Measurements from ENCODE around the gene SLC17A3.

SLC17A3 gene

DNA sequence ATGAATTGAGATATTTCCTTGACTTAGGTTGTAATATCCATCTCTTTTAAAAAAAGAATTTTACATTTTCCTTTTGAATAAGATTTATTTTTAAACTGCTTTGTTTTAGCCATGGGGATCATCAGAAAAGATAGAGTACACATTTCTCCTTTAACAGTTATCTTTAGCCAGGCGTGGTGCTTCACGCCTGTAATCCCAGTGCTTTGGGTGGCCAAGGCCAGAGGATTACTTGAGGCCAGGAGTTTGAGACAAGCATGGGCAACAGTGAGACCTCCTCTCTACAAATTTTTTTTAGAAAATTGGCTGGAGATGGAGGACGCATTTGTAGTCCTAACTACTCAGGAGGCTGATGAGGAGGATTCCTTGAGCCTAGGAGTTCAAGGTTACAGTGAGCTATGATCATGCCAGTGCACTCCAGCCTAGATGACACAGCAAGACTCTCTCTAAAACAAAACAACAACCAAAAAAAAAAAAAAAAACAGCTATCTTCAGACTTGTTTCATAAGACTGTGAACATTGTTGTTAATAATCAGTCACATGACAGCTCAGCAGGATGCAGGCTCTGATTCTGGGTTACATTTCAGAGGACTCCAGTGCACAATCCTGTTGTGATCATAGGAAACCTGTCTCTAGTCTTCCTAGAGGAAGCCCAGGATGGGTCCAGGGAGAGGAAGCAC, 2.0 kb upstream of the SLC17A3 start:
- H3K9me3 Mint-ChIP-seq, result no peaks in the 10 kb centered on the region
- DNase-seq (no peak), ATAC-seq (replicated peaks) (no peak)
- H3K27me3 Mint-ChIP-seq, result peaks cover 0 to 8% of the 10 kb centered on the region in 2 donors
- no peak overlapping the region for H3K27ac Mint-ChIP-seq
- no peak overlapping the region for H3K4me3 Mint-ChIP-seq
- H3K36me3 Mint-ChIP-seq, result no peaks in the 10 kb centered on the region
- peaks cover 3 to 9% of the 10 kb centered on the region in 2 donors for H3K4me1 Mint-ChIP-seq

DNA sequence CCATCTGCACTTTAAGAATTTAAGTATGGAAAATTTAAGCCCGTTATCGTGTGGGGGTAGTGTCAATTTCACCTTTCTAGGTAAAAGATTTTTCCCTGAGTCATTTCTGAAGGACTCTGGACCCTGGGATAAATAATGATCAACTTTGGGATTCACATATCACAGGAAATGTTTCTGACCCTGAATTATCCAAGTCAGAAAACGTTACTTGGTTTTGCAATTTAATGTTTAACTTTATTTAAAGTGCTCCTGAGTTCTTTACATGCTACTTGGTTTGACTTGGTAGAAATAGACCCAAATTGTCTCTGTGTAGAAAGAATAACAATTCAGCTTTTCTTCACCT, 1.5 kb upstream of the SLC17A3 start:
- ATAC-seq (replicated peaks) (no peak), DNase-seq (no peak)
- peaks cover 0 to 8% of the 10 kb centered on the region in 2 donors for H3K27me3 Mint-ChIP-seq
- peaks cover 3 to 9% of the 10 kb centered on the region in 2 donors for H3K4me1 Mint-ChIP-seq
- H3K9me3 Mint-ChIP-seq, result no peaks in the 10 kb centered on the region
- H3K27ac Mint-ChIP-seq, result no peak overlapping the region
- no peak overlapping the region for H3K4me3 Mint-ChIP-seq
- H3K36me3 Mint-ChIP-seq, result no peaks in the 10 kb centered on the region

DNA sequence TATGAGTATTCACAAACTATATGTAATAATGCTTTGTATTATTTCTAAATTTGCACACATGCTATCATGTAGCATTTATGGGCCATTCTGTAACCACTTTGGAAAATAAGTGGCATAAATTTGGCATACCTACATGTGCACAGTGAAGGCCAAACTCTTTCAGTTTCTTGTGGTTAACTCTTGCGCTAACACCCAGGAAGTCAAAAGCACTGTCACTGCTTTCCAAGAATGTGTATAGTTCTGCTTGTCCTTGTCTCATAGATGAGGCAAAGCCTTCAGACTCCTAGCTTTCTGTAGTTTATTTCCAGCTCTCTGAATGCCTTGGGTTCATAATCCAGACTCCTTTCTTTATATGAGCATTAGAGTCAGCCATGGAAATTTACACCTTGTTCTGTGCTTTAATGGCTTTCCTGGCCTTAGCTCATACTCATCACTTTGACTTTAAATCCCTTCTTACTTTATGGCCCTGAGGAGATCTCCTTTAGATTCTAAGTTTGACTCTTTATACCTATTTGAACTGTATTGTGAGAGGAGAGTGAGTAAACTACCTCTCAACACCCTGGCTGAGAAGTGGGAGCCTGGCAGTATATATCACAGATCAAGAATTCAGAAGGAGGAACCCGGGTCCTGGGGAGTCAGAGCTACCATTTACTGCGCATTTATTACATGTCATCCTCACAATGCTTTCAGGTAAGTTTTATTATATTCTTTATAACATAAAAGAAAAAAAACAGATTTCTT, 949 bp upstream of the SLC17A3 start:
- no peak for ATAC-seq (replicated peaks)
- no peak overlapping the region for H3K4me3 Mint-ChIP-seq
- H3K27ac Mint-ChIP-seq, result no peak overlapping the region
- DNase-seq, result no peak
- peaks cover 3 to 9% of the 10 kb centered on the region in 2 donors for H3K4me1 Mint-ChIP-seq
- no peaks in the 10 kb centered on the region for H3K36me3 Mint-ChIP-seq
- no peaks in the 10 kb centered on the region for H3K9me3 Mint-ChIP-seq
- peaks cover 0 to 8% of the 10 kb centered on the region in 2 donors for H3K27me3 Mint-ChIP-seq

DNA sequence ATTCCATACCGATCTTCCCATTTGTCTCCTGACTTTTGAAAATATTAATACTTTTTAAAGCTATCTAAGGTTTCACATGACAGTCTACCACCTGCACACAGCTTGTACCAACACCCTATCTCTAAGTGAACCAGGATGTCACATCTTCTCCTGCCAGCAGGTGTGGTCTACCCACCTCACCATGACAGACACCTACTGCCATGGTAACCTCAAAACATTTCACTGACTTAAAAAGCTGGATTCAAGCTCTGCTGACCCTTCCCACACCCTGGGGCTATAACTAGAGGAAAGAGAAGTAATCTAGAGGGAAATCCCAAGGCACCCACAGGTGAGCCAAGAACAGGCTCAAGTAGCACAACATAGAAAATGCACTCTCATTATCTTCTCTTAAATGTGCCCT, 1.2 kb downstream of the SLC17A3 start:
- Mint-ChIP-seq H3K4me3 (no peak overlapping the region), H3K27ac (peak overlapping the region; percentile 33), H3K27me3 (no peaks in the 10 kb centered on the region), H3K36me3 (no peaks in the 10 kb centered on the region), H3K9me3 (no peaks in the 10 kb centered on the region), H3K4me1 (peaks cover 3 to 9% of the 10 kb centered on the region in 2 donors)
- ATAC-seq (replicated peaks) (no peak), DNase-seq (no peak)

DNA sequence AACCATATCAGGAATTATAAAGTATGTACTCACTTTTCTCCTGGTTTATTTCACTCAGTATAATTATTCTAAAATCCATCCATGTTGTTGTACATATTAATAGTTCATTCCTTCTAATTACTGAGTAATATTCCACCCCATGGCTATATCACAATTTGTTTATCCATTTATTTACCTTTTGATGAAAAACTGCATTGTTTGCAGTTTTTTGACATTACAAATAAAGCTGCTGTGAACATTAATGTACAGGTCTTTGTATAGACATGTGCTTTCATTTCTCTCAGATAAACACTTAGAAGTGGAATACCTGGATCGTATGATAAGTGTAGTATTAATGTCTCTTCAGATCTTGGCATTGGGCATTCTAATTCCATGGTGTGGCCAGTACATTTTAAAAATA, 4.2 kb downstream of the SLC17A3 start:
- ATAC-seq (replicated peaks) (no peak), DNase-seq (no peak)
- peaks cover 3 to 9% of the 10 kb centered on the region in 2 donors for H3K4me1 Mint-ChIP-seq
- no peak overlapping the region for H3K4me3 Mint-ChIP-seq
- H3K27ac Mint-ChIP-seq, result no peak overlapping the region
- no peaks in the 10 kb centered on the region for H3K9me3 Mint-ChIP-seq
- peaks cover under 1 to 5% of the 10 kb centered on the region in 2 donors for H3K27me3 Mint-ChIP-seq
- H3K36me3 Mint-ChIP-seq, result no peaks in the 10 kb centered on the region

DNA sequence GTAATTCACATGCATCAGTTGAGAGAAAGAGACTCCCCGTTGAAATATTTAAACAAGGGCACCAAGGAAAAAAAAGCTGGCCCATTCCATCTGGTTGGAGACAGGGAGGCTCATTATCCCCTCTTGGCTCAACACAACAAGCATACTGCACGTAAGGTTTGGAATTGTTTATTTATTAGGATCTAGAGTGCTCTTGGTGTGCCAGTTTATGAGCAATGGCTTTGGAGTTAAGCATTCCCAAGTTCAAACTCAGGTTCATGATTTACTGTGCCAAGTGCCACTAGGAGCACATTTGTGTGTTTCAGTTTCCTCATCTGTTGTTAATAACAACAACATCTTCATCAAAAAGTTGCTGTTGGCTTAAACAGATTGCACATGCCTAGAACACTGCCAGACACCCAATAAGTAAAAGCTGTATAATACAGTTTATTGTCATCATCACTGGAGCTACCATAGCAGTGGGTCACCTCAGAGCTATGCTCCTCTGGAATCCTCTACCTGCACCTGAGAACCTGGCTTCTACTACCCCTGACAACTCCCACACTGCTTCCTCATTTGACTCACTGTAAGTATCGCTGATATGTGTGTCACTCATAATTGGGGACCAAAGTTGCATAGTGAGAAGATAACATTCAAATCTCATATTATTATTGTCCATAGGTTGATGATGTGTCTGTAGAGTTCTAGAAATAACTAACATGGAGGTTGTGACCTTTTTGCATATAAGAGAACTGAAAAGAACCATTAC, 5.4 kb downstream of the SLC17A3 start:
- DNase-seq, result no peak
- H3K4me3 Mint-ChIP-seq, result no peak overlapping the region

DNA sequence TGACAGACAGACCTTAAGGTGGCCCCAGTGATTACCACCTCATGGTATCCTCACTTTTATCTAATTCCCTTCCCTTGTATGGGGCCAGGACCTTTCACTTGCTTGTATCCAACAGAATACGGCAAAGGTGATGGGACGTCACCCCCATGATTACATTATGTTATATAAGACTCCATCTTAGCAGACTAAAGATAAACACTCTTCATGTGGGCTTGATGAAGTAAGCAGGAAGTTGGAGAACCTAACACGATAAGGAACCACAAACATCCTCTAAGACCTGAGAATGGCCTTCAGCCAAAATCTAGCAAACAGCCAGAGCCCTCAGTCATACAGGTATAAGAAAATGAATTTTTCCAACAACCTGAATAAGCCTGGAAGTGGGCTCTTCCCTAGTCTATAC, 8.0 kb downstream of the SLC17A3 start:
- DNase-seq, result no peak
- no peak for ATAC-seq (replicated peaks)
- H3K4me3 Mint-ChIP-seq, result no peak overlapping the region
- H3K27me3 Mint-ChIP-seq, result peaks cover 17 to 25% of the 10 kb centered on the region in 2 donors
- H3K9me3 Mint-ChIP-seq, result no peaks in the 10 kb centered on the region
- H3K4me1 Mint-ChIP-seq, result no peaks in the 10 kb centered on the region
- no peak overlapping the region for H3K27ac Mint-ChIP-seq
- H3K36me3 Mint-ChIP-seq, result no peaks in the 10 kb centered on the region

More for the DNA sequence above, 5.4 kb downstream of the SLC17A3 start:
- Mint-ChIP-seq H3K27me3 (peaks cover 13 to 18% of the 10 kb centered on the region in 2 donors), H3K4me1 (peaks cover 3 to 9% of the 10 kb centered on the region in 2 donors), H3K9me3 (no peaks in the 10 kb centered on the region), H3K36me3 (no peaks in the 10 kb centered on the region), H3K27ac (no peak overlapping the region)
- ATAC-seq (replicated peaks), result peak; percentile 33 to 45

DNA sequence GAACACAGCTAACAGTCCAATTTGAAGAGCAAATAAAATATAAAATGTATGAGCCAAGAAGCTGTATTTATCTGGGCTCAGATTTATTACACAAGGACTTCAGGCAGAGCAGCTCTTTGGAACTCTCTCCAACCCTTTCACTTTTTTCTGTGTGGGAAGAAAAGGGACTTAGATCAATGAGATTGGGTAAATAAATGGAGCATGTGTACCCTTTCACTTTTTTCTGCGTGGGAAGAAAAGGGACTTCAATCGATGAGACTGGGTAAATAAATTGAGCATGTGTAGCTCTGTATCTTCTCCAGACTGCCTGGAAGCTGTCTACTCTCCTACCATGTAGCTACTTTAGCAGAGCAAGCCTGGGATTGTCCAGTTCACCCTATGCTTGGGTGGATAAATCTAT, 10.7 kb downstream of the SLC17A3 start:
- DNase-seq (no peak), ATAC-seq (replicated peaks) (no peak)
- Mint-ChIP-seq H3K9me3 (no peaks in the 10 kb centered on the region), H3K27ac (no peak overlapping the region), H3K4me3 (no peak overlapping the region), H3K27me3 (peaks cover 20 to 29% of the 10 kb centered on the region in 2 donors), H3K4me1 (no peaks in the 10 kb centered on the region), H3K36me3 (no peaks in the 10 kb centered on the region)

DNA sequence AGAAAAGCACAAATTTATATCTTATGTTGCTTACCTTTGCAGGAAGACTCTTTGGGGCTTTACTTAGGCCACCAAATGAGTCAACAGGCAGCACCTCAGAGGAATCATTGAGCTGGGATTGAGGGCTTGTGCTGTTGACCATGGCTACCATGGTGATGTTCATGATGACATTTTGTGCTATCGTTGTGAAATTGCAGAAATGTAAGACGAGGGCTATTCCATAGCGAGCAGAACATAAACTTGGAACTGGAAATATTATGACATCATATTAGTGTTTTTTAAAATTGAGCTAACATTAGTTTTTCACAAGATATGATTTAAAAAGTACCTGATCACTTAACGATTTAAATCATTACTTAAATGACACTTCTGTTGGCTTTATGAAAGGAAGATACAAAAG, 11.8 kb downstream of the SLC17A3 start:
- H3K27me3 Mint-ChIP-seq, result peaks cover 28 to 35% of the 10 kb centered on the region in 2 donors
- DNase-seq (no peak), ATAC-seq (replicated peaks) (no peak)
- no peaks in the 10 kb centered on the region for H3K36me3 Mint-ChIP-seq
- no peaks in the 10 kb centered on the region for H3K9me3 Mint-ChIP-seq
- H3K4me3 Mint-ChIP-seq, result no peak overlapping the region
- no peak overlapping the region for H3K27ac Mint-ChIP-seq
- H3K4me1 Mint-ChIP-seq, result no peaks in the 10 kb centered on the region

DNA sequence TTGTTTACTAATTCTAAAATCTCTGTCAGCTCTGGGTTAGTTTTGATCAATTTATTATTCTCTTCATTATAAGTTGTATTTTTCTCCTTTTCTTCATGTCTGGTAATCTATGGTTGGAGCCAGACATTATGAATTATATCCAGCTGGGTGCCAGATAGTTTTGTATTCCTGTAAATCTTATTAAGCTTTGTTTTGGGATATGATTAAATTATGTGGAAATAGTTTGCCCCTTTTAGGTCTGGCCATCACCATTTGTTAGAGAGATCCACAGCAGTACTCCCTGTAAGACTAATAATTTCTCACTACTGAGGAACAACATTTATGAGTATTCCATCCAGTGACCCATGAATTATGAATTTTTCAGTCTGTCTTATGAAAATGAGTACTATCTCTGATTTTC, 21.3 kb downstream of the SLC17A3 start:
- DNase-seq (no peak), ATAC-seq (replicated peaks) (no peak)
- H3K27me3 Mint-ChIP-seq, result peaks cover under 1 to 2% of the 10 kb centered on the region in 2 donors
- no peak overlapping the region for H3K27ac Mint-ChIP-seq
- H3K4me3 Mint-ChIP-seq, result no peak overlapping the region
- H3K4me1 Mint-ChIP-seq, result no peaks in the 10 kb centered on the region
- H3K36me3 Mint-ChIP-seq, result no peaks in the 10 kb centered on the region
- no peaks in the 10 kb centered on the region for H3K9me3 Mint-ChIP-seq

DNA sequence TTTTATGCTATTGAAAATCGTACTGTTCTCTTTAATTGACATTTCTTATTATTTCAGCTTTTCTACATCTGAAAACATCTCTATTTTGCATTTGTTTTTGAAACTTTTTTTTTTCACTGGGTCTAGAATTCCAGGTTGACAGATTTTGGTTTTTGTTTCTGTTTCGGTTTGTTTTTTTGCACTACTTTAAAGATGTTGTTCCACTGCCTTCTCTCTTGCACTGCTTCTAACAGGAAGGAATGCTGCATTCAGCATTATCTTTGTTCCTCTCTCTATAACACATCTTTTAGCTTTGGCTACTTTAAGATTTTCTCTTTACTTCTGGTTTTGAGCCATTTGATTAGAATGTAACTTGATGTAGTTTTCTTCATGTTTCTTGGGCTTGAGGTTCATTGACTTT, 22.1 kb downstream of the SLC17A3 start:
- ATAC-seq (replicated peaks) (no peak), DNase-seq (no peak)
- no peak overlapping the region for H3K27ac Mint-ChIP-seq

DNA sequence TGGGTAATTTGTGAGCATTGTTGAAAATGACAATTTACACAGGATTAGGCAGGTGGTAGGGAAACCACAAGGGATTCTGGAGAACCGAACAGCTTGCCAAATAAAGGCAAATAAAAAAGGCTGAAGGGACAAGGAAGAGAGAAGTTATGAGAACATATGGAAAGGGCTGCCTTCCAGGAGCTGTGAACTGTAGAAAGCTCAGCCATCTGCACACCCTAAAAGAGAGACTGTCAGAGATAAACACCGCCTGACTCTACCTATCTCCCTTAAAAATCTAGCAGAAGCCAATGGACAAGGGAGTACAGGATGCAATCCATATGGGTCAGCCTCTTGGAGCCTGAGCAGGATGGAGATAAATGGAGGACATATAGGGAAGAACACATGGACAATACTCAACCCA, 29.5 kb downstream of the SLC17A3 start:
- no peaks in the 10 kb centered on the region for H3K9me3 Mint-ChIP-seq
- H3K4me1 Mint-ChIP-seq, result no peaks in the 10 kb centered on the region
- no peak overlapping the region for H3K27ac Mint-ChIP-seq
- peaks cover 14 to 17% of the 10 kb centered on the region in 2 donors for H3K27me3 Mint-ChIP-seq
- no peaks in the 10 kb centered on the region for H3K36me3 Mint-ChIP-seq
- no peak overlapping the region for H3K4me3 Mint-ChIP-seq
- ATAC-seq (replicated peaks) (no peak), DNase-seq (no peak)

More for the DNA sequence above, 22.1 kb downstream of the SLC17A3 start:
- Mint-ChIP-seq H3K4me1 (no peaks in the 10 kb centered on the region), H3K9me3 (no peaks in the 10 kb centered on the region), H3K4me3 (no peak overlapping the region), H3K27me3 (peaks cover 3% of the 10 kb centered on the region in 2 donors), H3K36me3 (no peaks in the 10 kb centered on the region)

DNA sequence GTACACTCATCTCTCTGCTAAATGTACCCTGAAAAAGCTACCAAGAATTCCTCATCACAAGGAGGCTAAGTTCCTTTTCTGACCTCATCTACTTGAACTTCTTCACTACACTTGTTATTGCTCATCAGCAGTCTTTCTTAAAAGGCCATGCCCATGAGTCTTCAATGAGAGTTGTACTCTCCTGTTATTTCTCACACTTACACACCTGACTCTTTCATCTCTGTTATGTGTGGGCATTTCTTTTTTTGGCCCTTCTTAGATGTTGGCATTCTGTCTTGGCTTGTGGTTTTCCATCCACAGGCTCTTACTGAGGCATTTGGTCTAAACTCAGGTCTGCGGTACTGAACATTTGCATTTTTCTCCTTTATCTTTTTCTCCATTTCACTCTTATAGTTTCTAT, 31.5 kb downstream of the SLC17A3 start:
- no peaks in the 10 kb centered on the region for H3K36me3 Mint-ChIP-seq
- DNase-seq (no peak), ATAC-seq (replicated peaks) (peak; percentile 74 to 79)
- H3K4me1 Mint-ChIP-seq, result no peaks in the 10 kb centered on the region
- H3K4me3 Mint-ChIP-seq, result no peak overlapping the region
- H3K27me3 Mint-ChIP-seq, result peaks cover 14 to 17% of the 10 kb centered on the region in 2 donors
- H3K9me3 Mint-ChIP-seq, result no peaks in the 10 kb centered on the region
- H3K27ac Mint-ChIP-seq, result no peak overlapping the region

DNA sequence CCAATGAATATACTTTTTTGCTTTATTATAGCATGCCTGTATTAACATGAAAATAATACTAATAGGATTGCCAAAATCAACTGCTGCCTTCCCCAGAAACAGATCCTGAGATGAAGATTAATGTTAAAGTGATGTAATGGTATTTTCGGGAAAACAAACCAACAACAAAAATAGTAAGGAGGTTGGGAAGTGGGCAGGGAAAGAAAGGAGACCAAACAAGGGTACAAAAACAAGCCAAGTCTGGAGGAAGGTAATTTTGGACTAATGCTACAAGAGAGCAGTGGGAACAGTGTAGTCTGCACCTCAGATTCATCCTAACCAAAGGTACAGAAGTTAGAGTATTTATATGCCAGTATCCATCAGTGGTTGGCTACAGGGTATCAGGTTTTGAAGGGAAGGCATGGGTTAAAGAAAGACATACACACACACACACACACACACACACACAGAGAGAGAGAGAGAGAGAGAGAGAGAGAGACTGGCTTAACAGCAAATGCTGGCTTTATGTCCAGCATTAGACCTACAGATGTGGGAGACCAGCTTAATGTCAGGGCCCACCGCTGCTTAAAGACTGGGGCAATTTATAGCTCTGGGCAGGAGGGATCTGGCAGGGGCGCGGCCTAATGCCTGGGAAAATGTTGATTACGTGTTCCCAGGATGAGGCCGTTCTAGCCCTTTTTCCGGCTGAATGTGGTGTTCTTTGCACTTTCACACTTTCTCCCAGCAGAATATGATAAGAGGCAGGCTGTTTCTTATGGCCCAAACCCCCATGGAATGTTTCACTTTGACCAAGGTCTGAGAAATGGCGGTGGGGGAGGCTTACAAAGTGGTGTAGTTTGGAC, 38.4 kb downstream of the SLC17A3 start:
- no peaks in the 10 kb centered on the region for H3K9me3 Mint-ChIP-seq
- ATAC-seq (replicated peaks) (no peak), DNase-seq (no peak)
- no peak overlapping the region for H3K27ac Mint-ChIP-seq
- no peaks in the 10 kb centered on the region for H3K4me1 Mint-ChIP-seq
- H3K27me3 Mint-ChIP-seq, result peaks cover 14 to 22% of the 10 kb centered on the region in 2 donors
- H3K36me3 Mint-ChIP-seq, result no peaks in the 10 kb centered on the region
- no peak overlapping the region for H3K4me3 Mint-ChIP-seq

Data from stimulated activated naive B cell treated with anti-CD40 and anti-IgM and Interleukin-4, amounts not matched to agents 10 μg/mL and 1 μg/mL and 100 μg/mL, for 72 hours (primary cell).